HG02943 (cell line): ENCODE data around the gene CLEC19A.
"Not testable (repeated sequence)": the region's sequence is repeated elsewhere in the genome, so short reads cannot be mapped to it uniquely, and the experiment has no call there.

Experiments
- ATAC-seq: cut with Tn5 transposase; IDR thresholded peaks from one replicate; pipeline ENCODE4 v1.9.1; 2021; ENCODE audit warnings: mild to moderate bottlenecking, low read depth, moderate library complexity; ENCODE audit not compliant: unreplicated experiment

The CLEC19A gene

DNA sequence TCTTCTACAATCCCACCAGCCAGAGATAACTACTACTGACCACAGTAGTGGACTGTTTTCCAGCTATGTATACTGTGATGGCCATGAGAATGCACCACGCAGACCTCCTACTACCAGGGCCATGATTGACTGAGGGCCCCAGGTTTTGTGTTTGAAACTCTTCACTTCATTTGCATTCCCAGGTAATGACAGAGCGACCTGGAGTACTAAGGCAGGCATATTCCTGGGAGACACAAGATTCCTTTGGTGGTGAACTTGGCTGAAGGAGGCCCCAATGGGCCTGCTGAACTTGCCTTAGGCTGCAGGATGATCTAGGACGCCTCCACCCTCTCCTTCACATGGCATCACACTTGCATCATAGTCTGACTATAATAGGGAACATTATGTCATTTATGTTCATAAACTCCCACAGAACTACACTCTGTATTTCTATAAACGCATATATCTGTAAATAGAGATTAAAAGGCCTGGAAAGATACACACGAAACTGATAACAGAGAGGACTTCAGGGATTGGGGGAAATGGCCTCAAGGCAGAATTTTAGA is 30.4 kb downstream of the CLEC19A start:
- ATAC-seq = no peak

DNA sequence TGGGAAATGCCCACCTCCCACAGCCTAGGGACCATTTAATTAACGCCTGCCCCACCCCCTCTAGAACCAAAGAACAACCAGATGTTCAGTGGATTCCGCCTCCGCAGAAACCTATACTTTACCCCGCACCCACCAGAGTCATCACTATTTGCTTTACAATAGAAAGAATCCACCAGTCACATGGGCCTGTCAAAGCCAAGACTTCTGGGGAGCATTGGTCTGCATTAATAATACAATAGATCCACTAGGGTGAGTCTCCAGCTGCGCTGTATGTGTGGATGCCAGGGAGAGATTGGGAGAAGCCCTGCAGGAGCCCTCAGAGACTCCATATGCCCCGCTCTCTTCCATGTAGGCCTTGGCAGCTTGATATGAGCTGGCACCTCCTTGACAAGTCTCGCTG is 31.3 kb downstream of the CLEC19A start:
- ATAC-seq = no peak

DNA sequence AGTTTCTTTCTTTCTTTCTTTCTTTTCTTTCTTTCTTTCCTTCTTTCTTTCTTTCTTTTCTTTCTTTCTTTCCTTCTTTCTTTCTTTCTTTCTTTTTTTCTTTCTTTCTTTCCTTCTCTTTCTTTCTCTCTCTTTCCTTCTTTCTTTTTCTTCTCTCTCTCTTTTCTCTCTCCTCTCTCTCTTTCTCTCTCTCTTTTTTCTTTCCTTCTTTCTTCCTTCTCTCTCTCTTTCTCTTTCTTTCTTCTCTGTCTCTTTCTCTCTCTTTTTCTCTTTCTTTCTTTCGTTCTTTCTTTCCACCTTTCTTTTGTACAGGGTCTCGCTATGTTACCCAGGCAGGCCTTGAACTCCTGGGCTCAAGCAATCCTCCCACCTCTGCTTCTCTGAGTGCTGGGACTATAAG is 35.7 kb downstream of the CLEC19A start:
- ATAC-seq = not testable (repeated sequence)

DNA sequence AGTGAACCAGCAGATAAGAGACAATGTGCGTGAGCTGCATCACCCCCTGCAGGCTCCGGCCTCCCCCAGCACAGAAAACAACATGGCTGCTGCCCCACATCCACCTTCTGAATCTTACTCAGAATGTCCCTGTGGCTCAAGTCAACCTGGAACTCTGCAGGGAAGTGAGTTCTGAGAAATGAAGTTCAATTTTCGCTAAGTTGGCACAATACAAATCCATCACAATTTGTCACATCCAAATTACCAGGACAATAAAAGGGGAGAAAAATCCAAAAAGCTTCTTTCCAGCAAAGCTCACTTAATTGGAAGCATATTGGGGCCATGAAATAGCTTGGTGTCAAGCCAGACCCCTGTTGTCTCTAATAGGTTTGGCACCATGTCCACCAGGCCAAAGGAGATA is 38.1 kb downstream of the CLEC19A start:
- ATAC-seq = no peak

DNA sequence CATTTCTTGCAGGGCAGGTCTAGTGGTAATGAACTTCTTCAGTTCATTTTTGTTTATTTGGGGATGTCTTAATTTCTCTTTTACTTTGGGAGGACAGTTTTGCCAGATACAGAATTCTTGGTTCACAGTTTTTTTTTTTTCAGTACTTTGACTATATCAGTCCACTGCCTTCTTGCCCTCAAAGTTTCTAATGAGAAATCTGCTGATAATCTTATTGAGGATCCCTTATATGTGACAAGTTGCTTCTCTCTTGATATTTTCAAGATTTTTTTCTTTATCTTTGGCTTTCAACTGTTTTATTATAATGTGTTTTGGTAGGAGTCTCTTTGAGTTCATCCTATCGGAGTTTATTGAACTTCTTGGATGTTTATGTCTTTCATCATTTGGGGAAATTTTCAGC is 42.8 kb downstream of the CLEC19A start:
- ATAC-seq = no peak

DNA sequence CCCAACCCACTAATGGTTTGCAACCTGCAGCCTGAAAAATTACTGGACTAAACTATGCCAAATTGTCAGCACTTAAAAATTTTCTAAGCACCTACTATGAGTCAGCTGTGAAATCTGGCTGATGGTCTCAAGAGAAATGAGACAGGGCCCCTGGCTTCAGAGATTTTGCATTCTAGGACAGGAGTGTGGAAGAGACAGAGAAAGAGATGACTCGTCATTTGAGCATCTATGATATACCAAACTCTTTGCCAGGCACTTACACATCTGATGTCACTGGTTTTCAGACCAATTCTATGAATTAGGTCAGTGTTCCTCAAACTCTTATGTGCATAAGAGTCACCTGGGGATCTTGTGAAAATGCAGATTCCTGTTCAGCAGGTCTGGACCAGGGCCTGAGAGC is 44.4 kb downstream of the CLEC19A start:
- ATAC-seq = no peak

DNA sequence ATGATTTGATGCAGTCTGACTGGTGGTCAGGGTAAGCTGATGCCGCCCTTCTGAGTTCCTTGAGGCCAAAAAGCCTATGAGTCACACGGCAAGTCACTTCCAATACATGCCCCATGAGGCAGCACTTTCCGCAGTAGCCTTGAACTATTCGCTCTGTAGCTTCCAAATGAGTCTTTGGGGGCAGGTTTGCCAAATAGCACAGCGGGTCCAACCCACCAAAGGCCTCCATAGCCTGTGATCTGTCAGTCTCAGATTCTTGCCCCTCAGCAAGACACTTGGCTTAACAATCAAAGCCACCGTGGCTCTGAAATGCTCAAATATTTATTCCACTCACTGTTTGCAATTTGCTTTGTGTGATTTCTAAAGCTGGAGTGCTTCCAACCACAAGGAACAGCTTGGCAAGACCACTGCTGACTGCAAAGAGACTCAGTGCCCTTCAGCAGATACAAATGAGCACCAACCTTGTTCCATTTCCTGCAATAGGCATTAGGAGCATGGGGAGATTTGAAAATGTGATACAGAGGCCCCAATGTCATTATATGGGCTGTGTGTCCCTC is 45.4 kb downstream of the CLEC19A start:
- ATAC-seq = no peak

DNA sequence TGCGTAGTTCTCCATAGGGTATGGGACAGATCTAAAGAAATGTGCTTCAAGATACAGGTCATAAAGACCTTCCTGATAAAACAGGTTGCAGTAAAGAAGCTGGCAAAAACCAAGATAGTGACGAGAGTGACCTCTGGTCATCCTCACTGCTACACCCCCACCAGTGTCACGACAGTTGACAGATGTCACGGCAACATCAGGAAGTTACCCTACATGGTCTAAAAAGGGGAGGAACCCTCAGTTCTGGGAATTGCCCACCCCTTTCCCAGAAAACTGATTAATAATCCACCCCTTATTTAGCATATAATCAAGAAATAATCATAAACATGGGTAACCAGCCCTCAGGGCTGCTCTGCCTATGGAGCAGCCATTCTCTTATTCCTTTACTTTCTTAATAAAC is 46.3 kb downstream of the CLEC19A start:
- ATAC-seq = no peak

DNA sequence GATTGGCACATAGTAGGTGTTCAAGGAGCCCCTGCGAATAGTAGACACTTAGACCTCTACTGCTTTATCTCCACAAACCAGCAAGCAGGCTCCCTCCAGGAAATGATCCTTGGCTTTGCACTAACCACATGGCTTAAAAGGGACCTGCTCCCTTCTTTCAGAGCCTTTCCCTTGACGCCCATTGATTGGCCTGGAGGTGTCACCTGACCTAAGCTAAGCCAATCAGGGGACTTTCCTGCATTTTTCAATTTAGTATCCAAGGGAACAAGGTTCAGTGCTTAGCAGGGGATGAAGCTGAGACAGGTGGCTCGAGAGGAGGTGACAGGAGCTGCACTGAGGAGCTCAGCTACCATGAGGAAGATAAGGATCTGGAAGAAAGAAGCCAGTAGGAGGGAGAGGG is 52.8 kb downstream of the CLEC19A start:
- no peak for ATAC-seq

DNA sequence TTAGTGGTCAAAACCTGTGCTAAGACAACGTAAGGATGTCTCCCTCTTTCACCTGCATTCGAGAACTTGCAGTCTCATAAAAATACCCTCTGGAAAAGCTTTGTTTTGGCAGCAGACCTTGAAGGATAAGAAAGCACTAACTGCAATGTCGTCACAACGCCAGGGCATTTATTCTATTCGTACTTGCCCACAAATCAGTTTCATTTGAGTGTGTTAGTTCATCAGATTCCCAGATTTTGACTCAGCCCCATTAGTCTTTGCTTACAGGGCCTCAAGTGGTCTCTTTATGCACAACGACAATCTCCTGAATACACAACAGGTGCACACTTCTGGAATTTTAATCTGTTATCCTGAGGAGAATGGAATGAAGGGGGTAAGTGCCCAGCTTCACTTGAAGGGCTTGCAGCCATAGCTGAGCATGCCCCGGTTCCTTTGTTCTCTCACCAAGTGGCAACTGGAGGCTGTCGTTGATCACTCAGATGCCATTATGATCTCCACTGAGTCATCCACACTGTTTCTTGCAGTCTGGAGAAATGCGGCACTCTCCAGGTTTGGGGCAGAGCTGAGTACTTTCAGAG is 58.8 kb downstream of the CLEC19A start:
- no peak for ATAC-seq

DNA sequence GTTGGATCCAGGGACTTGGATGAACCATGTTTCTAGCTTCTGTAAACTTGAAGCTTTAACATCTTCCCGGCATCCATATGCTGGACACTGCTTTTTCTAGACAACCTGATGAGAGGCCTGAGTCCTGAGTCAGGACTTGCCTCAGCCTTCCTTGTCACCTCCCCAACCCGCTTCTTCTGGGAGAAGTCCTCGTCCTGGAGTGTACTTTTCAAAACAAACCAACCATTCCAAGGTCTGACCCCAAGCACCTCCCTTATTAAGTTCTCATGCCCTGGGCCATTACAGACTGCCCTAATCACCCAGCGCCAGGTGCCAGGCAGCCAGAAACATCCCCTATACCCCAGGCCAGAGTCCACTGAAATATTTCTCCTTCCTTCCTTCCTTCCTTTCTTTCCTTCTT is 59.4 kb downstream of the CLEC19A start:
- ATAC-seq = no peak

DNA sequence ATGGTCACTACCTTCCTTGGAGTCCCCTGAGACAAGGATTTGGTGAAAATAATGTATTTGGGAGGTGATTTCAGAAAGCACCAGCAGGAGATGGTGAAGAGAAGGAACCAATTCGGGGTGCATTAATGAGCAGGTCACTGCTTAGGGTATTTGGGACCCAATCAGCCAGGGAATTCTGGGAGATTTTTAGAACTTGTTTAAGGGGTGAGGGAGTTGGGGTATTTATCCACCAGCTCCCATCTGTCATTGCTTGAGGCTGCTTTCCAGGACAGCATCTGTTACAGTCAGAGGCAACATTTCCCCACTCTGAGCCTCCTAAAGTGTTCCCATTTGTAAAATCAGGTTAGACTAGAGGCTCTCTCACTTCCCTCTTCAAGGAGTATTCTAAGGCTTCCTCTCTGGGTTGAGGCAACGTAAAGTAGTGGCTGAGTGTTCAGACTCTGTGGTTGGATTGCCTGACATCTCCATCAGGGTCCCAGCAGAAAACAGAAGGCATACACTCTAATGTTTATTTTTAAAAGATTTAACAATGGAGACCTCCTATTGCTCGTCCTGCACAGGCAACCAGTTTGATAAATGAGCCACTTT is 60.9 kb downstream of the CLEC19A start:
- ATAC-seq = no peak

DNA sequence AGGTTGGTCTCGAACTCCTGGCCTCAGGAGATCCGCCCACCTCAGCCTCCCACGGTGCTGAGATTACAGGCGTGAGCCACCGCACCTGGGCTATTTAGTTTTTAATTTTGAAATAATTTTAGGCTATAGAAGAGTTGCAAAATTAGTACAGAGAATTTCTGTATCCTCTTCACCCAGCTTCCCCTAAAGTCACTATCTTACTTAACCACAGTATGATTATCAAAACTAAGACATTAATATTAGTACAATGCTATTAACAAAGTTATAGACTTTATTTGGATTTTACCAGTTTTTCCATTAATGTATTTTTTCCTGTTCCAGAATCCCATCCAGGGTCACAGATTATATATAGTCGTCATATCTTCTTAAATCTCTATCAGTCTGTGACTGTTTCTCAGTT is 62.6 kb downstream of the CLEC19A start:
- ATAC-seq = no peak

DNA sequence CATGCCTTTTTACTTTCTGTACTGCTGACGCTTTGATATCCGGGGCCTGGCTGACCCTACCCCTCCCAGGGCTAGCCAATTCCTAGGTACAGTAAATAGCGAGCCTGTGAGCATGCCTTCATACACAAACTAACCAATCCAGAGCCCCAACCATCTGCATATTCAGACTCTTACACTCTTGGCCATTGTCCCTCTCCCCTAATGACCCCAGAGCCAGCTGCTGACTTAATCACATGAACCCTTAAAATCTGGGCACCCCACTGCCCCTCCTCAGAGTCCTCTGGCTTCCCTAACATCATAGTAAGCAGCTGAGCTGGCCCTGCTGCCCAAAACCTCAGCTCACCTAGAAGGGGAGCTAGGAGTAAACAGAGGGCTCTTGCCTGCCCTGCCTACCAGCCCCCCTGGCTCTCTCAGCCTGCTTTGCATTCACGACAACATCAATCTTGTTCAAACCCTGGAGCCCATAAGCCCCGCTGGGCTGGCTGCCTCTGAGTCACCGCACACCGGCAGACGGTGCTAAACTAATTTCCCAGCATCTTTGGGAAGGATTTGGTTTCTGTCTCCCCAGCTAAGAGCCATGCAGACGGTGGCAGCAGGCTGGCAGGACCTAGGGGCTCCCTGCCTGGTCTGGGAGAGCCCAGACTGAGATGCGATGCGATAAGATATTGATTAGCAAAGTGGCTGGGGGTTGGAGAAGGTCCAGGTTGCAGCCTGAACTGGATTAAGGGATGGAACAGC is 63.2 kb downstream of the CLEC19A start:
- ATAC-seq = no peak

DNA sequence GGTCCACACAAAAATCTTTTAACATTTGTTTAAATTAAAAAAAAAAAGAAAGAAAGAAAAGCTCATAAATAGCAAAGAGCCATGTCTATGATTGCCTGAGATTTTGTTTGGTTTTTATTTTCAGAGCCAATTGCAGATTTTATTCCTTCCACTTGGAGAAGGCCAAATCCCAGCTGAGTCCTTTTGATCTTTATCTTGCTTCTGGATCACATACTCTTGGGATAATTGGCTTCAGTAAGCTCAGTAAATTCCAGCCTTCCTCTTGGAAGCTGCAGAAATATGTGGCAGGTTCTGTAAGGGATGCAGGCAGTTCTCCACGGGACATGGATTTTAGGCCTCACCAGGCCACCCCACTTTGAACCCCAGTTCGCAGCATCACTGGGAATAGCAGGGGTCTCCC is 68.8 kb downstream of the CLEC19A start:
- no peak for ATAC-seq

DNA sequence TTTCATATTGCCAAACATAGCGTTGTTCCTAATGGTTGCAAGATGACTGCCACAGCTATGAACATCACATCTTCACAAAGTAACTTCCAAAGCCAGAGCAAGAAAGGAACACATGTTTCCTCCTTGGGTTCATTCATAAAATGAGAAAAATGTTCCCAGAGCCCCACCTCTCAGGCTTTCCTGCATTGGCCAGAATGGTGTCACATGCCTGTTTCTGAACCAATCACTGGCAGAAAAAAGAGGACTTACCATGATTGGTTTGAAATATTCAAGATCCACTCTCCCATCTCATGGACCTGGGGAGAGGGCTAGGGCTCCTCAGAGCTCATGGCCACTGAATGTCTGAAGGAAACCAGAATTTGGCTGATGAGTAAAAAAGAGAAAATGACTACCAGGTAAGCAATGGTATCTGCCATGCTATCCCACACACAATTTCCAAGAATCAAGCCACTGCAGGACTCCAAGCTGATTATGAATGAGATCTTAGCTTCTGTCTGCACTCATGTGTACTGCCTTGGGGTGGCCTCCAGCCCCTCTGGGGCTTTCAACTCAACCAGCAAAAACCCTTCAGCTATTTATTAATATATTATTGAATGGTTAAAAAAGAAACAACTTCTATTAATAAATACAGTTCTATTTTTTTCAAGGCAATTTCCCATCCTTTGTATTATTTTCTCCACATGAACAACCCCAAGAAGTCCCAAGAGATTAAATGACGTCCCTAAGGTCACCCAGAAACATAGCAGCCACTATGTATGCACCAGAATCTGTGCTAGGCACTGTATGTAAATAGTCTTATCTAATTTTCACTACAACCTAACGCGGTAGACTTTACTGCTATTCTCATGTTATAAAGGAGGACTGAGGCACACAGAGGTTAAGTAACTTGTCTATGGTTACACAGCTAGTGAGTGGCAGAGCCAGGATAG is 70.8 kb downstream of the CLEC19A start:
- no peak for ATAC-seq

DNA sequence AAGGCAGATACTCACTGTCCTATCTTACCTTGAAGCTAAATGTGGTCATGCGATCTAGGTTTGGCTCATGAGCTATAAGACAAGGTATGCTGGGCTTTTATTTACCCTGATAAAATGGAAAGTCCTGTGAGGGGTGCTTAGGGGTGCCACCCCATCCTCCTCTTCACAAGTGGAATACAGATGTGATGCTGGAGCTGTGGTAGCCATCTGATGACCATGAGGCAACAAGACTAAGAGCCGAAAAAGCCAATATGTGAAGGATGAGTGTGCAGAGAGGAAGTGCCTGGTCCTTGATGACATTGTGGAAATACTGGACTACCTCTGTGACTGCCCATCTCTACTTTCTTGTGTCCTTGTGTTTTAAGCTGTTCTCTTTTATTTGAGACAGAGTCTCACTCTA is 74.0 kb downstream of the CLEC19A start:
- ATAC-seq = no peak
